B cell (primary cell): Measurements from ENCODE around the gene MRPS30.

Experiments used
- CTCF ChIP-seq: fragments of 200-600 bp; IDR thresholded peaks from one replicate; pipeline ENCODE4 v1.8.0; 2022; ENCODE audit warnings: antibody characterized with exemption, mild to moderate bottlenecking
- EZH2 ChIP-seq: IDR thresholded peaks from 2 replicates; pipeline ENCODE4 v1.6.1; 2012; ENCODE audit warnings: borderline replicate concordance, low read depth, mild to moderate bottlenecking, moderate library complexity, low read length; ENCODE audit not compliant: insufficient read depth, poor library complexity, severe bottlenecking

- TF ChIP-seq CTCF (no peak), EZH2 (no peak)
Measured at GRCh38 chr5:44806608-44807007, 2.1 kb upstream of the MRPS30 start.
